ENCODE results near the gene CDK3.
"Not testable (repeated sequence)": the region's sequence is repeated elsewhere in the genome, so short reads cannot be mapped to it uniquely, and the experiment has no call there.

The CDK3 gene

GRCh38 chr17:76036497-76037261, 36.0 kb downstream of the CDK3 start:
- no peak for DNase-seq (ENCODE audit: low read depth in 2 of 3, low spot score in 2 of 3)

GRCh38 chr17:76038050-76038449, 37.4 kb downstream of the CDK3 start:
- no peak for DNase-seq (ENCODE audit: low read depth in 2 of 3, low spot score in 2 of 3)

- DNase-seq (ENCODE audit: low read depth in 2 of 3, low spot score in 2 of 3) = no peak
Measured at GRCh38 chr17:76039121-76039520, 38.5 kb downstream of the CDK3 start.

GRCh38 chr17:76040376-76040775, 39.7 kb downstream of the CDK3 start:
- DNase-seq (ENCODE audit: low read depth in 2 of 3, low spot score in 2 of 3) = no peak

- DNase-seq (ENCODE audit: low read depth in 2 of 3, low spot score in 2 of 3) = not testable (repeated sequence)
Measured at GRCh38 chr17:76042868-76043267, 42.2 kb downstream of the CDK3 start.

- DNase-seq (ENCODE audit: low read depth in 2 of 3, low spot score in 2 of 3) = not testable (repeated sequence)
Measured at GRCh38 chr17:76044475-76045007, 43.9 kb downstream of the CDK3 start.

GRCh38 chr17:76046064-76046463, 45.4 kb downstream of the CDK3 start:
- DNase-seq (ENCODE audit: low read depth in 2 of 3, low spot score in 2 of 3) = no peak

- no peak for DNase-seq (ENCODE audit: low read depth in 2 of 3, low spot score in 2 of 3)
Measured at GRCh38 chr17:76048025-76048605, 47.5 kb downstream of the CDK3 start.

GRCh38 chr17:76048711-76049110, 48.1 kb downstream of the CDK3 start:
- DNase-seq (ENCODE audit: low read depth in 2 of 3, low spot score in 2 of 3) = no peak

- no peak for DNase-seq (ENCODE audit: low read depth in 2 of 3, low spot score in 2 of 3)
Measured at GRCh38 chr17:76049239-76049638, 48.6 kb downstream of the CDK3 start.

GRCh38 chr17:76049836-76050537, 49.3 kb downstream of the CDK3 start:
- DNase-seq (ENCODE audit: low read depth in 2 of 3, low spot score in 2 of 3) = no peak

GRCh38 chr17:76050538-76051467, 50.1 kb downstream of the CDK3 start:
- no peak for DNase-seq (ENCODE audit: low read depth in 2 of 3, low spot score in 2 of 3)

- DNase-seq (ENCODE audit: low read depth in 2 of 3, low spot score in 2 of 3) = no peak
Measured at GRCh38 chr17:76051561-76051960, 50.9 kb downstream of the CDK3 start.

- DNase-seq (ENCODE audit: low read depth in 2 of 3, low spot score in 2 of 3) = no peak
Measured at GRCh38 chr17:76053246-76054111, 52.8 kb downstream of the CDK3 start.

- DNase-seq (ENCODE audit: low read depth in 2 of 3, low spot score in 2 of 3) = no peak
Measured at GRCh38 chr17:76054112-76054476, 53.4 kb downstream of the CDK3 start.

All from activated CD8-positive, alpha-beta memory T cell treated with anti-CD3 and anti-CD28 coated beads for 48 hours (primary cell).